SU-DHL-6 (cell line): Measurements from ENCODE around the gene ART5.
"Not testable (repeated sequence)": the region's sequence is repeated elsewhere in the genome, so short reads cannot be mapped to it uniquely, and the experiment has no call there.

ENCODE experiments used
- H2AFZ ChIP-seq: fragments of 200-600 bp; sonication (generic); 2 replicates; pipeline ENCODE4 v1.6.1; 2014; ENCODE audit warnings: low read depth, mild to moderate bottlenecking, moderate library complexity, mixed read lengths, antibody characterized with exemption, low read length; ENCODE audit not compliant: severe bottlenecking
- H3F3A ChIP-seq: fragments of 200-600 bp; shearing (Covaris generic); 2 replicates; pipeline ENCODE4 v1.6.0; 2016; ENCODE audit warnings: antibody characterized with exemption, mild to moderate bottlenecking; ENCODE audit not compliant: insufficient read depth
- H3K27ac ChIP-seq: fragments of 200-600 bp; sonication (generic); 2 replicates; pipeline ENCODE4 v1.5.1; 2016; ENCODE audit warnings: low read depth, mild to moderate bottlenecking, low read length, moderate library complexity, mixed read lengths
- H3K27me3 ChIP-seq: fragments of 200-600 bp; sonication (generic), shearing (Covaris generic); 2 replicates; pipeline ENCODE4 v1.6.0; 2014; ENCODE audit warnings: mild to moderate bottlenecking, low read length
- H3K36me3 ChIP-seq: fragments of 200-600 bp; sonication (generic); 2 replicates; pipeline ENCODE4 v1.6.1; 2014; ENCODE audit warnings: mild to moderate bottlenecking, low read length, mixed read lengths
- H3K4me2 ChIP-seq: fragments of 300-600, 200-600 bp; shearing (Covaris generic), sonication (generic); 2 replicates; pipeline ENCODE4 v1.6.0; 2014; ENCODE audit warnings: low read length, low read depth, mild to moderate bottlenecking; ENCODE audit not compliant: poor library complexity, severe bottlenecking
- H3K4me3 ChIP-seq: fragments of 200-600 bp; sonication (generic); 2 replicates; pipeline ENCODE4 v1.5.1; 2014; ENCODE audit warnings: antibody characterized with exemption, low read length, mild to moderate bottlenecking, mixed read lengths; ENCODE audit not compliant: insufficient read depth, poor library complexity, severe bottlenecking
- H3K79me2 ChIP-seq: fragments of 200-600 bp; sonication (generic); 2 replicates; pipeline ENCODE4 v1.6.1; 2014; ENCODE audit warnings: mild to moderate bottlenecking, low read length, moderate library complexity; ENCODE audit not compliant: insufficient read depth
- H3K9ac ChIP-seq: fragments of 200-600 bp; sonication (generic); 2 replicates; pipeline ENCODE4 v1.7.0; 2014; ENCODE audit warnings: mild to moderate bottlenecking, low read length
- H3K9me2 ChIP-seq: fragments of 200-600 bp; sonication (generic); replicated peaks from 2 replicates; pipeline ENCODE4 v1.6.1; 2014; ENCODE audit warnings: low read length; ENCODE audit not compliant: insufficient read depth
- H3K9me3 ChIP-seq: fragments of 200-600 bp; sonication (generic); 2 replicates; pipeline ENCODE4 v1.6.1; 2014; ENCODE audit warnings: low read length, mixed read lengths; ENCODE audit not compliant: insufficient read depth
- H4K20me1 ChIP-seq: fragments of 200-600 bp; sonication (generic); 2 replicates; pipeline ENCODE4 v1.6.1; 2014; ENCODE audit warnings: low read depth, mild to moderate bottlenecking, antibody characterized with exemption, low read length, moderate library complexity, mixed read lengths
- CTCF ChIP-seq: fragments of 200-600 bp; sonication (generic); IDR thresholded peaks from one replicate; pipeline ENCODE4 v1.5.1; 2017; ENCODE audit warnings: antibody characterized with exemption, mild to moderate bottlenecking, low read length, moderate library complexity; ENCODE audit not compliant: insufficient read depth, poor library complexity, severe bottlenecking
- EZH2phosphoT487 ChIP-seq: fragments of 200-600 bp; sonication (generic), shearing (Covaris generic); conservative IDR thresholded peaks from 2 replicates; pipeline ENCODE4 v1.6.1; 2018; ENCODE audit warnings: mild to moderate bottlenecking, antibody characterized with exemption, low read length, moderate library complexity, mixed read lengths

The ART5 gene

GRCh38 chr11:3605771-3606203, 36.0 kb downstream of the ART5 start:
- TF ChIP-seq CTCF, result no peak
- no peak for TF ChIP-seq EZH2phosphoT487
- H4K20me1 ChIP-seq, result no peaks in the 10 kb centered on the region
- H3K9me3 ChIP-seq, result no peaks in the 10 kb centered on the region
- H2AFZ ChIP-seq, result no peak overlapping the region
- no peaks in the 10 kb centered on the region for H3F3A ChIP-seq
- no peak overlapping the region for H3K4me3 ChIP-seq
- H3K79me2 ChIP-seq, result no peaks in the 10 kb centered on the region
- H3K27ac ChIP-seq, result no peak overlapping the region
- H3K9me2 ChIP-seq, result no peaks in the 10 kb centered on the region
- H3K36me3 ChIP-seq, result no peaks in the 10 kb centered on the region
- H3K27me3 ChIP-seq, result no peaks in the 10 kb centered on the region
- H3K9ac ChIP-seq, result no peak overlapping the region
- H3K4me2 ChIP-seq, result no peak overlapping the region

GRCh38 chr11:3605283-3605662, 36.5 kb downstream of the ART5 start:
- H3K27ac ChIP-seq, result no peak overlapping the region
- no peaks in the 10 kb centered on the region for H4K20me1 ChIP-seq
- no peak overlapping the region for H2AFZ ChIP-seq
- no peaks in the 10 kb centered on the region for H3K27me3 ChIP-seq
- no peaks in the 10 kb centered on the region for H3K36me3 ChIP-seq
- H3K4me2 ChIP-seq, result no peak overlapping the region
- no peaks in the 10 kb centered on the region for H3K9me3 ChIP-seq
- no peaks in the 10 kb centered on the region for H3K9me2 ChIP-seq
- H3K9ac ChIP-seq, result no peak overlapping the region
- no peak for TF ChIP-seq EZH2phosphoT487
- no peak for TF ChIP-seq CTCF
- H3F3A ChIP-seq, result no peaks in the 10 kb centered on the region
- no peak overlapping the region for H3K4me3 ChIP-seq
- no peaks in the 10 kb centered on the region for H3K79me2 ChIP-seq

- TF ChIP-seq CTCF (no peak), EZH2phosphoT487 (no peak)
- H3K27me3 ChIP-seq, result no peaks in the 10 kb centered on the region
- H3K27ac ChIP-seq, result no peak overlapping the region
These were observed 37.6 kb downstream of the ART5 start for GRCh38 chr11:3604167-3604566.

GRCh38 chr11:3600201-3600600, 41.6 kb downstream of the ART5 start:
- not testable (repeated sequence) for H3K27me3 ChIP-seq, H3K4me2 ChIP-seq, H3F3A ChIP-seq, H3K9ac ChIP-seq, H4K20me1 ChIP-seq, H2AFZ ChIP-seq, H3K9me3 ChIP-seq, H3K36me3 ChIP-seq, H3K27ac ChIP-seq, H3K9me2 ChIP-seq, H3K4me3 ChIP-seq, H3K79me2 ChIP-seq

More at GRCh38 chr11:3604167-3604566, 37.6 kb downstream of the ART5 start:
- no peak overlapping the region for H3K4me3 ChIP-seq
- H3F3A ChIP-seq, result no peaks in the 10 kb centered on the region
- H3K36me3 ChIP-seq, result no peaks in the 10 kb centered on the region
- H3K9me2 ChIP-seq, result no peaks in the 10 kb centered on the region
- no peaks in the 10 kb centered on the region for H3K9me3 ChIP-seq
- no peaks in the 10 kb centered on the region for H3K79me2 ChIP-seq
- no peaks in the 10 kb centered on the region for H4K20me1 ChIP-seq
- no peak overlapping the region for H2AFZ ChIP-seq
- no peak overlapping the region for H3K4me2 ChIP-seq
- no peak overlapping the region for H3K9ac ChIP-seq

- H3K4me2 ChIP-seq, H2AFZ ChIP-seq, H3K9me3 ChIP-seq, H3F3A ChIP-seq, H3K9ac ChIP-seq, H3K27me3 ChIP-seq, H3K36me3 ChIP-seq, H3K4me3 ChIP-seq, H3K9me2 ChIP-seq, H3K79me2 ChIP-seq, H3K27ac ChIP-seq, H4K20me1 ChIP-seq: not testable (repeated sequence)
These were observed 44.0 kb downstream of the ART5 start for GRCh38 chr11:3597743-3598142.

- H3K27ac ChIP-seq, H3K79me2 ChIP-seq, H3K9me3 ChIP-seq, H3K4me2 ChIP-seq, H3K36me3 ChIP-seq, H3F3A ChIP-seq, H3K4me3 ChIP-seq, H2AFZ ChIP-seq, H3K9ac ChIP-seq, H3K9me2 ChIP-seq, H3K27me3 ChIP-seq, H4K20me1 ChIP-seq: not testable (repeated sequence)
These were observed 50.5 kb downstream of the ART5 start for GRCh38 chr11:3591326-3591725.
